ENCODE data around the gene RSPH1. TPM values are rescaled to one million over a fixed set of nuclear protein-coding genes. Genes with fewer than 3 reads are reported as not detected.

The RSPH1 gene
- total RNA-seq, 2 experiments from 2014 or later, result not detected

DNA sequence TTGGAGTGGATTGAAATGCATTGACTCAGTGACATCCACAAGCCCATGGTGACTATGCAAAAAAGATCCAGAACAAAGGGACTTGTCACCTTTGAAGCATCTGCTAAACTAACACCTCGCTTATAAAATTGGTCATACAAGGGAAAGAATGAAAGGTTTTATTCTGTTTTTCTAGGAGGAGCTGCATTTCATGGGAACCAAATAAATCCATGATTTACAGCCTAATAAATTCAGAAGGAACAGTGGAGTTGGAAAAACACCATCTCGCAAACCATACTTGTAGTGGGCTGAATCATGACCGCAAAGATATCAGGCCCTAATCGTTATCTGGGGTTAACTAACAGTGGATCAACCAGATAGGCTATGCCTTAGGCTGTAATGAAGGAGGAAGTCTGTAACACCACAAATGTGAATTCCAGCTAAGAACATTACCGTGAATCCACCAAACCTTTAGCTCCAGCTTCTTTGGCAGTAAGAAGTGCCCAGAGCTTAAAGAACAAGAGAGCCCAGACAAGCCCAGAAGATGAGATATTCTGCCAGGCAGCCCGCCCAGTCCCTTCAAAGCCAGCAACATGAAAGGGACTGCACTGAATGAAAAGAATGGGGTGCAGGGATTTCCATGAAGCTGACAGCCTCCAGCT, 27.4 kb downstream of the RSPH1 start:
- ChIA-PET CTCF (interaction anchor here (0.8 to 4.2 kb wide), 5 partner anchors 18 to 158 kb away, joined by 3 to 22 read pairs (median 4); no protein-coding TSS in a partner anchor), POLR2A (interaction anchor here (1.0 to 1.1 kb wide), 2 partner anchors 10 to 28 kb away, joined by 3 to 4 read pairs; no protein-coding TSS in a partner anchor)
- Mint-ChIP-seq H3K4me3 (no peak overlapping the region), H3K9me3 (no peaks in the 10 kb centered on the region), H3K27me3 (no peaks in the 10 kb centered on the region), H3K4me1 (ENCODE audit: low read depth) (peaks cover 30% of the 10 kb centered on the region), H3K27ac (no peak overlapping the region), H3K36me3 (ENCODE audit: low read depth) (no peaks in the 10 kb centered on the region)
- DNase-seq, result no peak
- ATAC-seq, result no peak
- TF ChIP-seq CTCF (IDR thresholded peaks at IDR 0.05), result no peak
- intact Hi-C loops (cut with micrococcal nuclease), result loop anchor here (5.0 kb wide), 1 partner anchor 59 kb away; no protein-coding TSS in a partner anchor

- H3K9me3 Mint-ChIP-seq, result no peaks in the 10 kb centered on the region
- H3K4me1 Mint-ChIP-seq (ENCODE audit: low read depth), result peaks cover 41% of the 10 kb centered on the region
- no peaks in the 10 kb centered on the region for H3K27me3 Mint-ChIP-seq
- TF ChIP-seq CTCF (IDR thresholded peaks at IDR 0.05), result no peak
- intact Hi-C loops (cut with micrococcal nuclease), result loop anchor here (5.0 kb wide), 1 partner anchor 60 kb away; no protein-coding TSS in a partner anchor
- ChIA-PET CTCF (interaction anchor here (0.6 to 4.2 kb wide), 16 partner anchors 10 to 303 kb away, joined by 3 to 22 read pairs (median 4); partner anchors contain the start of gene RSPH1), POLR2A (interaction anchor here (1.1 kb wide), 1 partner anchor 30 kb away, joined by 3 read pairs; no protein-coding TSS in a partner anchor)
- H3K4me3 Mint-ChIP-seq, result no peak overlapping the region
- DNase-seq (peak; percentile 51), ATAC-seq (no peak)
- H3K36me3 Mint-ChIP-seq (ENCODE audit: low read depth), result no peaks in the 10 kb centered on the region
- no peak overlapping the region for H3K27ac Mint-ChIP-seq
Observed at GRCh38 chr21:42467140-42467983, 28.7 kb downstream of the RSPH1 start.

- POLR2A ChIA-PET, result no interaction called here
- Mint-ChIP-seq H3K27ac (no peak overlapping the region), H3K4me1 (ENCODE audit: low read depth) (peaks cover 48% of the 10 kb centered on the region), H3K27me3 (no peaks in the 10 kb centered on the region), H3K36me3 (ENCODE audit: low read depth) (no peaks in the 10 kb centered on the region), H3K9me3 (no peaks in the 10 kb centered on the region), H3K4me3 (no peak overlapping the region)
- ATAC-seq (no peak), DNase-seq (no peak)
- intact Hi-C loops (cut with micrococcal nuclease), result loop anchor here (5.0 kb wide), 1 partner anchor 61 kb away; no protein-coding TSS in a partner anchor
- CTCF ChIA-PET, result interaction anchor here (0.8 to 4.2 kb wide), 13 partner anchors 10 to 303 kb away, joined by 3 to 22 read pairs (median 4); partner anchors contain the start of gene RSPH1
- TF ChIP-seq CTCF (IDR thresholded peaks at IDR 0.05), result no peak
Observed at GRCh38 chr21:42466700-42467099, 29.3 kb downstream of the RSPH1 start.

GRCh38 chr21:42465803-42466127, 30.3 kb downstream of the RSPH1 start:
- CTCF ChIA-PET, result interaction anchor here (4.2 kb wide), 1 partner anchor 72 kb away, joined by 22 read pairs; no protein-coding TSS in a partner anchor

More at GRCh38 chr21:42465803-42466127, 30.3 kb downstream of the RSPH1 start:
- no peak overlapping the region for H3K27ac Mint-ChIP-seq
- H3K27me3 Mint-ChIP-seq, result no peaks in the 10 kb centered on the region
- no peak for ATAC-seq
- intact Hi-C loops (cut with micrococcal nuclease), result loop anchor here (5.0 kb wide), 1 partner anchor 62 kb away; no protein-coding TSS in a partner anchor
- no peaks in the 10 kb centered on the region for H3K36me3 Mint-ChIP-seq (ENCODE audit: low read depth)
- no peak for TF ChIP-seq CTCF (IDR thresholded peaks at IDR 0.05)
- POLR2A ChIA-PET, result no interaction called here
- H3K9me3 Mint-ChIP-seq, result no peaks in the 10 kb centered on the region
- DNase-seq, result no peak
- H3K4me3 Mint-ChIP-seq, result no peak overlapping the region
- H3K4me1 Mint-ChIP-seq (ENCODE audit: low read depth), result peaks cover 56% of the 10 kb centered on the region

Measured in activated CD8-positive, alpha-beta T cell treated with anti-CD3 and anti-CD28 coated beads for 36 hours (primary cell).